Mesodermal cell (in vitro differentiated cells): ENCODE measurements around the gene PNRC2.
"Not testable (repeated sequence)": the region's sequence is repeated elsewhere in the genome, so short reads cannot be mapped to it uniquely, and the experiment has no call there.

Experiments used
- H3K27ac ChIP-seq: 2 replicates; pipeline ENCODE4 v1.7.0; 2013; ENCODE audit warnings: mild to moderate bottlenecking, low read depth, low read length, moderate library complexity; ENCODE audit not compliant: severe bottlenecking
- H3K36me3 ChIP-seq: 2 replicates; pipeline ENCODE4 v1.7.1; 2013; ENCODE audit warnings: mild to moderate bottlenecking, low read length, moderate library complexity; ENCODE audit not compliant: control insufficient read depth, insufficient read depth
- H3K4me1 ChIP-seq: one replicate; pipeline ENCODE4 v1.7.1; 2013; ENCODE audit warnings: mild to moderate bottlenecking, low read length; ENCODE audit not compliant: insufficient read depth, control insufficient read depth, poor library complexity, severe bottlenecking
- H3K4me3 ChIP-seq: 2 replicates; pipeline ENCODE4 v1.7.0; 2013; ENCODE audit warnings: low read length, control low read depth, mild to moderate bottlenecking; ENCODE audit not compliant: insufficient read depth, poor library complexity, severe bottlenecking; ENCODE audit errors: extremely low read depth
- H3K9me3 ChIP-seq: 2 replicates; pipeline ENCODE4 v1.7.1; 2013; ENCODE audit warnings: mild to moderate bottlenecking, low read length, moderate library complexity; ENCODE audit not compliant: control insufficient read depth
- WGBS, 2 experiments: methylation state at CpG; one replicate each; pipeline ENCODE4 v1.1.5; 2013; ENCODE audit warnings: missing lambda C conversion rate in 2 of 2; ENCODE audit not compliant: insufficient coverage in 2 of 2; 5-methylcytosine and 5-hydroxymethylcytosine counted together

Gene PNRC2

DNA sequence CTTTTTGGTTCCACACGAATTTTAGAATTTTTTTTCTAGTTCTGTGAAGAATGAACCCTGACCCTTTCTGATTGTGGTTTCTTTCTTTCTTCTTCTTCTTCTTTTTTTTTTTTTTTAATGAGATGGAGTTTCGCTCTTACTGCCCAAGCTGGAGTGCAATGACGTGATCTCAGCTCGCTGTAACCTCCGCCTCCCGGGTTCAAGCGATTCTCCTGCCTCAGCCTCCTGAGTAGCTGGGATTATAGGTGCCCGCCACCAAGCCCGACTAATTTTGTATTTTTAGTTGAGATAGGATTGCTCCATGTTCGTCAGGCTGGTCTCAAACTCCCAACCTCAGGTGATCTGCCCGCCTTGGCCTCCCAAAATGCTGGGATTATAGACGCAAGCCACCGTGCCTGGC lies 32.4 kb downstream of the PNRC2 start:
- not testable (repeated sequence) for H3K27ac ChIP-seq

DNA sequence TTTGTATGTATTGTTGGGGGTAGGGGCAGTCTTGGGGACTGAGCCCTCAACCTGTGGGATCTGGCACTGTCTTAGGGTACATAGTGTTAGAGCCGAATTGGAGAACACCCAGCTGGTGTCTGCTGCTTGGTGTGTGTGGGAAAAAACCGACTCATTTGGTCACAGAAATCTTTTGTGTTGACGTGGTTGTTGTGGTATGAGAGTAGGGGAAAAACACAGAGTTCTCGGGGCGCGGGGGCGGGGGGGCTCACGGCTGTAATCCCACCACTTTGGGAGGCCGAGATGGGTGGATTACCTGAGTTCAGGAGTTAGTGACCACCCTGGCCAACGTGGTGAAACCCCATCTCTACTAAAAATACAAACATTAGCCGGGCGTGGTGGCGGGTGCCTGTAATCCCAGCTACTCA lies 35.8 kb downstream of the PNRC2 start:
- Histone ChIP-seq H3K4me1 (no peaks in the 10 kb centered on the region), H3K4me3 (no peak overlapping the region), H3K36me3 (no peaks in the 10 kb centered on the region), H3K27ac (no peak overlapping the region), H3K9me3 (no peaks in the 10 kb centered on the region)
- WGBS, 2 experiments: 90 to 92% methylated on average over 2 of the region's 13 CpGs

More for the DNA sequence above, 32.4 kb downstream of the PNRC2 start:
- not testable (repeated sequence) for H3K36me3 ChIP-seq, H3K9me3 ChIP-seq, H3K4me3 ChIP-seq, H3K4me1 ChIP-seq
- WGBS, 2 experiments: 97 to 99% methylated on average over 4 to 11 of the region's 13 CpGs

DNA sequence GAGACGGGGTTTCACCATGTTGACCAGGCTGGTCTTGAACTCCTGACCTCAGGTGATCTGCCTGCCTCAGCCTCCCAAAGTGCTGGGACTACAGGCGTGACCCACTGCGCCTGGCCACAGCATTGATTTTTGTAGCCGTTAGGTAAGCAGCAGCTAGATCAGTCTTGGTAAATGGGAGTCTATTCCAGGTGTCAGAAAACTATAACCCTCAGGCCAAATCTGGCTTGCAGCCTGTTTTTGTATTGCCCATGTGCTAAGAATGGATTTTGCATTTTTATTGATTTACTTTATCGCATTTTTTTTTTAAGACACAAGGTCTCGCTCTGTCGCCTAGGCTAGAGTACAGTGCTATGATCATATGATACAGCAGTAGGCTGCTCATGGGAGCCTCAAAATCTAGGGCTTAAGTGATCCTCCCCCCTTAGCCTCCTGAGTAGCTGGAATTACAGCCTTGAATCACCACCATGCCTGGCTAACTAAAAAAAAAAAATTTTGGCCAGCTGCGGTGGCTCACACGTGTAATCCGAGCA lies 37.1 kb downstream of the PNRC2 start:
- Histone ChIP-seq H3K27ac (no peak overlapping the region), H3K4me1 (no peaks in the 10 kb centered on the region), H3K4me3 (no peak overlapping the region), H3K9me3 (no peaks in the 10 kb centered on the region), H3K36me3 (no peaks in the 10 kb centered on the region)
- WGBS, 2 experiments: 85 to 100% methylated on average over 4 to 6 of the region's 10 CpGs

DNA sequence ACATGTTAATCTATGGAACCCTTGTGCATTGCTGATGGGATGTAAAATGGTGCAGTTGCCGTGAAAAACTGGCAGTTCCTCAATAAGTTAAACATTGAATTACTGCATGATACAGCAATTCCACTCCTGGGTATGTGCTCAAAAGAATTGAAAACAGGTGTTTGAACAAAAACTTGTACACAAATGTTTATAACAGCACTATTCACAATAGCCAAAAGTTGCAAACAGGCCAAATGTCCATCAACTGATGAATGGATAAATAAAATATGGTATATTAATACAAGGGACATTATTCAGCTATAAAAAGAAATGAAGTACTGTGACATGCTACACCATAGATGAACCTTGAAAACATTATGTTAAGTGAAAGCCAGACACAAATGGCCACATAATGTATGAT lies 38.2 kb downstream of the PNRC2 start:
- no CpG with 5 or more reads among the region's 1 CpG for WGBS, 2 experiments
- H3K4me3 ChIP-seq: no peak overlapping the region
- H3K4me1 ChIP-seq: no peaks in the 10 kb centered on the region

DNA sequence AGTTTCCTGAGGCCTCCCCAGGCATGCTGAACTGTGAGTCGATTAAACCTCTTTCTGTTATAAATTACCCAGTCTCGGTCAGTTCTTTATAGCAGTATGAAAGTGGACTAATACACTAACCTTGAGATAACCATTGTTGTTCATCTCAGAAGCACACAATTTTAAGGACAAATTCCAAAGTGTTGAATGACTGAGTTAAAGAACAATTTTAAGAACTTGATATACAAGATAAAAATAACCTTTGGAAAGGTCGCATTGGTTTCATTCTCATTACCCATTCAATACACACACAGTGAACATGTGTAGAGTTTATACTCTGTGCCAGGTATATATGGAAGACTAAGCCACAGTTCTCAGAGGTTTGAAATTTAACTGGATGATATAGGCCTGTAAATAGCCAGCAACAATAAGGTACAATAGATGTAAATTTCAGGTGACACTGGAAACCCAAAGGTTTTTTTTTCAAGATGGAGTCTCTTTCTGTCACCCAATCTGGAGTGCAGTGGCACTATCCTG lies 39.6 kb downstream of the PNRC2 start:
- no peaks in the 10 kb centered on the region for H3K4me1 ChIP-seq
- no peaks in the 10 kb centered on the region for H3K36me3 ChIP-seq
- H3K9me3 ChIP-seq: no peaks in the 10 kb centered on the region
- no peak overlapping the region for H3K27ac ChIP-seq
- H3K4me3 ChIP-seq: no peak overlapping the region
- 100% methylated on average over 1 of the region's 3 CpGs for WGBS, 2 experiments

More for the DNA sequence above, 38.2 kb downstream of the PNRC2 start:
- no peaks in the 10 kb centered on the region for H3K36me3 ChIP-seq
- H3K9me3 ChIP-seq: no peaks in the 10 kb centered on the region
- H3K27ac ChIP-seq: no peak overlapping the region

DNA sequence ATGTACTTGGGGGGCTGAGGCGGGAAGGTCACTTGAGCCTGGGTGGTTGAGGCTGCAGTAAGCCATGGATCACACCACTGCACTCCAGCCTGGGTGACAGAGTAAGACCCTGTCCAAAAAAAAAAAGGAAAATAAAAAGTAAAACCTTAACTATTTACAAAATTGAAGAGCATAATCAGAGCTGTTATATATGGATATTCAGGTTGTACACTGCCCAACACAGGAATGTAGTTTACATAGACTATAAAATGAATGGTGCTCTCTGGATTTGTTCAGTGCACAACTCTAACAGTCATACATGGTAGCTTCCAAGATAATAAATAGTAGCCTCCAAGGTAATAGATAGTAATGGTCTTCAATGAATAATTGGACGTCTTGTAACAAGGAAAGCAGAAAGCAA lies 43.1 kb downstream of the PNRC2 start:
- Histone ChIP-seq H3K4me1 (no peaks in the 10 kb centered on the region), H3K27ac (no peak overlapping the region), H3K4me3 (no peak overlapping the region), H3K9me3 (no peaks in the 10 kb centered on the region), H3K36me3 (no peaks in the 10 kb centered on the region)
- WGBS, 2 experiments: 71 to 100% methylated on average over 1 of the region's 2 CpGs

DNA sequence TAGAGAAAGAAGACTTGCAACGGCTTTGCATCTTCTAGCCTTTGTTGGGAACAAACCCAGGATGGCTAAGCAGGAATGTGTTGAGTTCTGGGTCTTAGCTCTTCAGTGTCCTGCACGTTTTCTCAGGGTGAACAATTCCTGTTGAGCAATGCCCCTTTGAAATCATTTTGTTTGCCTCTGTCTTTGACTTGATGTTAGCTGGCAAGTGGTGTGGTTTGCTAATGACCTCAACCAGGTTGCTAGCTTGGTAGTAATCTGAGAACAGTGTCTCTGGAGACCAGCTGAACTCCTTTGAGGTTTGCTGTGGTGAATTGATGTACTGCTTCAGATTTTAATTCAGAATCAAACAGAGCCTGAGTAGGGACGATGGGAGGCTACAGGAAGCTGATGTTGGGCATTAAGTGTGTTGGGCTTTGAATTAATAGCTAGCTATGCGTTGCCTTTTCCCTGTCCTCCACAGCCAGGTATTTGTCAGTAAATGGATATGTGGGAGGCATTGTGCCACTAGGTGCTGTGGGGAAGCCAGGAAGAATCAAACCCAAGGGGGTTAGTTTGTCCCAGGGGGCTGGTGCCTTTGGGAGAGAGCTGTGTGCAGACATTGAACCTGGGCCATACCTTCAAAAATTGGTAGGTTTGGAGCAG lies 43.8 kb downstream of the PNRC2 start:
- Histone ChIP-seq H3K4me1 (no peaks in the 10 kb centered on the region), H3K27ac (no peak overlapping the region), H3K4me3 (no peak overlapping the region), H3K36me3 (no peaks in the 10 kb centered on the region), H3K9me3 (no peaks in the 10 kb centered on the region)
- WGBS, 2 experiments: 18 to 43% methylated on average over 1 to 3 of the region's 4 CpGs

DNA sequence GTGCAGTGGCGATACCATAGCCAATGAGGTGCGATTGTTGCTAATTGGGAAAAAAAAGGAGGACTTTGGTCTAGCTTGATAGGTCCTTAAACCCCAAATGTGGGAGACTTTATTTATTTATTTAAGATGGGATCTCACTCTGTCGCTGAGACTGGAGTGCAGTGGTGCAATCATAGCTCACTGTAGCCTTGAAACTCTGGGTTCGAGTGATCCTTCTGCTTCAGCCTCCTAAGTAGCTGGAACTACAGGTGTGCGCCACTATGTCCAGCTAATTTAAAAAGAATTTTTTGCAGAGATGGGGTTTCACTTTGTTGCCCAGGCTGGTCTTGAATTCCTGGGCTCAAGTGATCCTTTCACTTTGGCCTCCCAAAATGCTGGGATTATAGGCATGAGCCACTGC lies 44.5 kb downstream of the PNRC2 start:
- no peaks in the 10 kb centered on the region for H3K36me3 ChIP-seq
- H3K27ac ChIP-seq: no peak overlapping the region
- no peak overlapping the region for H3K4me3 ChIP-seq
- no peaks in the 10 kb centered on the region for H3K9me3 ChIP-seq
- WGBS, 2 experiments: 94 to 97% methylated on average over 5 of the region's 5 CpGs
- H3K4me1 ChIP-seq: peaks cover 1% of the 10 kb centered on the region

DNA sequence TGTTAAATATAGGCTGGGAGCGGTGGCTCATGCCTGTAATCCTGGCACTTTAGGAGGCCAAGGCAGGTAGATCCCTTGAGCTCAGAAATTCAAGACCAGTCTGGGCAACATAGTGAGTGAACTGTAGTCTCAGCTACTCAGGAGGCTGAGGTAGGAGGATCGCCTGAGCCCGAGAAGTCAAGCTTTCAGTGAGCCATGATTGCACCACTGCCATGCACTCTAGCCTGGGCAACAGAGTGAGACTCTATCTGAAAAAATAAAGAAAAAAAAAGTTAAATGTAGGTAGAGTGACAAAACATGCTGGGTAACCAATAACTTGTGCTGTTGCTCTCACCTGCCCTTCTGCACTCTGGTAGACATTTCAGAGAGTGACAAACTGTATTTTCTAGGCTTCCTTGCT lies 45.5 kb downstream of the PNRC2 start:
- H3K36me3 ChIP-seq: no peaks in the 10 kb centered on the region
- 89 to 91% methylated on average over 3 of the region's 3 CpGs for WGBS, 2 experiments
- no peak overlapping the region for H3K4me3 ChIP-seq
- peaks cover 8% of the 10 kb centered on the region for H3K4me1 ChIP-seq
- H3K27ac ChIP-seq: no peak overlapping the region
- no peaks in the 10 kb centered on the region for H3K9me3 ChIP-seq

DNA sequence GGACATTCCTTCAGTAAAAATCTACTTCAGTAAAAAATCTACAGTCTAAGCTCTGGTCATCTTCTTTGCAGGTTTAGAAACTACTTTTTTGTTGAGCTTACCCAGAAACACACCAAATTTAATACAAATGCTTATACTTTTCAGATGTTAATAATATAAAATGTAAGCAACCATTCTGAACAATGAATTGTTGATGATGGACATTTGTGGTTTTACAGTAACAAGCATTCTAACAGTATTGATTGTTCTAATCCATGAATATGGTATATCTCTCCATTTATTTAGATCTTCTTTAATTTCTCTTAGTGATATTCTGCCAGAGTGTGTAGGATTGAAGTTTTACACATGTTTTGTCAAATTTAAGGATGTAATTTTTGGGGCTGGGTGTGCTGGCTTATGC lies 47.5 kb downstream of the PNRC2 start:
- Histone ChIP-seq H3K4me1 (peaks cover 9% of the 10 kb centered on the region), H3K36me3 (no peaks in the 10 kb centered on the region), H3K27ac (no peak overlapping the region), H3K4me3 (no peak overlapping the region), H3K9me3 (no peaks in the 10 kb centered on the region)

DNA sequence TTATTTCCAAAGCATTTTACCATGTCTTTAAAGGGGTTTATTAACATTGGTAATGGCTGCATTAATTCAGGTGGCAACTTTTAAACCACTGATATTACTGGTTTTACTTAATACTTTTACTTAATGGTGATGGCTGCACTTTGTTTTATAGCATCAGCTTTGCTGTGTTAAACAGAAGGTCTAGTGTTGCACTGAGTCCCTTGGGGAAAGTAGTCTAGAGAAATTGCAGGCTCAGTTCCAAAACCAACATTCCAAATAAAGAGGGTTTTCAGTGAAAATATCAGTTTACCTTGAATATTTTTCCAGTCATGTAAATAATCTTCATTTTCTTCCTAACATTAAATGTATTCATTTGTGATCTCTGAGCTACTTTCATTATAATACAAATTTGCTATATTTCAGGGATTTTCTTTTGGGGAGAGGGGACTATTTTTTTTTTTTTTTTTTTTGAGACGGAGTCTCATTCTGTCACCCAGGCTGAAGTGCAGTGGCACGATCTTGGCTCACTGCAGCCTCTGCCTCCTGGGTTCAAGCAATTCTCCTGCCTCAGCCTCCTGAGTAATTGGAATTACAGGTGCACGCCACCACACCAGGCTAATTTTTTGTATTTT lies 49.1 kb downstream of the PNRC2 start:
- not testable (repeated sequence) for H3K9me3 ChIP-seq, H3K27ac ChIP-seq, H3K36me3 ChIP-seq, H3K4me3 ChIP-seq
- peaks cover 12% of the 10 kb centered on the region for H3K4me1 ChIP-seq
- 83% methylated on average over 1 of the region's 3 CpGs; no CpG with 5 or more reads in 1 of the 2 experiments for WGBS, 2 experiments
